Neutrophil (primary cell): ENCODE measurements around the gene JMJD7.

ENCODE experiments used
- H3K27ac ChIP-seq: fragments of 200-600 bp; sonication (generic); 2 replicates; pipeline ENCODE4 v1.5.1; 2016; ENCODE audit warnings: mild to moderate bottlenecking, moderate library complexity
- H3K27me3 ChIP-seq: fragments of 200-600 bp; sonication (generic); 2 replicates; pipeline ENCODE4 v1.6.0; 2016; ENCODE audit warnings: mild to moderate bottlenecking
- H3K36me3 ChIP-seq: fragments of 200-600 bp; sonication (generic); 2 replicates; pipeline ENCODE4 v1.5.1; 2017
- H3K4me1 ChIP-seq, 2 experiments: fragments of 200-600 bp in 1 of 2; sonication (generic) in 1 of 2; 1 replicate in 1 of 2; 2 replicates in 1 of 2; pipeline versions ENCODE4 v1.5.1 to v1.6.1; 2013 to 2016; ENCODE audit warnings: low read depth in 1 of 2, low read length in 1 of 2, mild to moderate bottlenecking in 1 of 2, moderate library complexity in 1 of 2; ENCODE audit not compliant: control insufficient read depth in 1 of 2, insufficient read depth in 1 of 2
- H3K4me3 ChIP-seq, 2 experiments: fragments of 200-600 bp in 1 of 2; sonication (generic) in 1 of 2; 1 replicate in 1 of 2; 2 replicates in 1 of 2; pipeline ENCODE4 v1.5.1; 2013 to 2016; ENCODE audit warnings: low read depth in 1 of 2, low read length in 1 of 2, mild to moderate bottlenecking in 1 of 2, moderate library complexity in 1 of 2
- H3K9me3 ChIP-seq: fragments of 200-600 bp; sonication (generic); 2 replicates; pipeline ENCODE4 v1.5.1; 2016
- CTCF ChIP-seq: fragments of 200-600 bp; sonication (generic); IDR thresholded peaks from 2 replicates; pipeline ENCODE4 v1.5.1; 2016; ENCODE audit warnings: antibody characterized with exemption

Gene JMJD7

GRCh38 chr15:41813426-41813825, 14.5 kb upstream of the JMJD7 start:
- no peak for TF ChIP-seq CTCF
- Histone ChIP-seq H3K4me3 (no peak overlapping the region), H3K4me1 (peaks cover 0 to 3% of the 10 kb centered on the region in 2 experiments), H3K27me3 (no peaks in the 10 kb centered on the region), H3K27ac (no peak overlapping the region), H3K9me3 (no peaks in the 10 kb centered on the region), H3K36me3 (peaks cover 59% of the 10 kb centered on the region)

- no peaks in the 10 kb centered on the region for H3K9me3 ChIP-seq
- TF ChIP-seq CTCF = no peak
- peaks cover 70% of the 10 kb centered on the region for H3K36me3 ChIP-seq
- no peaks in the 10 kb centered on the region for H3K27me3 ChIP-seq
- no peaks in the 10 kb centered on the region for H3K4me1 ChIP-seq
- no peak overlapping the region for H3K4me3 ChIP-seq
- no peak overlapping the region for H3K27ac ChIP-seq
Measured at GRCh38 chr15:41814534-41814933, 13.4 kb upstream of the JMJD7 start.

- peaks cover 90% of the 10 kb centered on the region for H3K36me3 ChIP-seq
- TF ChIP-seq CTCF = no peak
Measured at GRCh38 chr15:41816788-41817187, 11.1 kb upstream of the JMJD7 start.

GRCh38 chr15:41817327-41817726, 10.6 kb upstream of the JMJD7 start:
- Histone ChIP-seq H3K4me1 (no peaks in the 10 kb centered on the region), H3K4me3 (no peak overlapping the region), H3K27me3 (no peaks in the 10 kb centered on the region), H3K36me3 (peaks cover 95% of the 10 kb centered on the region), H3K9me3 (no peaks in the 10 kb centered on the region), H3K27ac (no peak overlapping the region)
- no peak for TF ChIP-seq CTCF

More at GRCh38 chr15:41816788-41817187, 11.1 kb upstream of the JMJD7 start:
- Histone ChIP-seq H3K4me1 (no peaks in the 10 kb centered on the region), H3K9me3 (no peaks in the 10 kb centered on the region), H3K27me3 (no peaks in the 10 kb centered on the region), H3K27ac (no peak overlapping the region), H3K4me3 (no peak overlapping the region)

- no peaks in the 10 kb centered on the region for H3K4me1 ChIP-seq
- H3K27me3 ChIP-seq = no peaks in the 10 kb centered on the region
- TF ChIP-seq CTCF = no peak
- H3K9me3 ChIP-seq = no peaks in the 10 kb centered on the region
- H3K4me3 ChIP-seq = no peak overlapping the region
- H3K27ac ChIP-seq = no peak overlapping the region
- peaks cover 95% of the 10 kb centered on the region for H3K36me3 ChIP-seq
Measured at GRCh38 chr15:41817781-41818180, 10.1 kb upstream of the JMJD7 start.
